Left lung (tissue), 10 donors: ENCODE data around the gene TSSK6. TPM values are rescaled to one million over a fixed set of nuclear protein-coding genes. Genes with fewer than 3 reads are reported as not detected.

Source experiments
- ATAC-seq: fragments of 200-7000 bp; cut with Tn5 transposase; one replicate; pipeline ENCODE4 v1.9.1; 2020; ENCODE audit warnings: moderate library complexity
- DNase-seq, 4 donors: peaks; one replicate each; pipeline ENCODE4 v3.0.0-alpha.2; 2013 to 2020
- H3K27ac ChIP-seq, 2 donors: fragments of 200-600 bp; sonication (generic) in 1 of 2; one replicate each; pipeline versions ENCODE4 v1.5.0 to v1.8.0; 2020 to 2021
- H3K27me3 ChIP-seq, 2 donors: fragments of 200-600 bp; sonication (generic) in 1 of 2; one replicate each; pipeline versions ENCODE4 v1.5.0 to v1.8.0; 2020 to 2021
- H3K36me3 ChIP-seq, 2 donors: fragments of 200-600 bp; sonication (generic) in 1 of 2; one replicate each; pipeline versions ENCODE4 v1.5.0 to v1.8.0; 2020 to 2021
- H3K4me1 ChIP-seq, 2 donors: fragments of 200-600 bp; one replicate each; pipeline ENCODE4 v1.8.0; 2021
- H3K4me3 ChIP-seq, 2 donors: fragments of 200-600 bp; sonication (generic) in 1 of 2; one replicate each; pipeline versions ENCODE4 v1.5.0 to v1.8.0; 2020 to 2021; ENCODE audit warnings: mild to moderate bottlenecking in 1 of 2
- H3K9me3 ChIP-seq, 2 donors: fragments of 200-600 bp; sonication (generic) in 1 of 2; one replicate each; pipeline versions ENCODE4 v1.5.0 to v1.8.0; 2020 to 2021
- intact Hi-C, 2 donors: fragments of 100-400 bp; cut with DNase I; formaldehyde crosslinking; loops; one replicate each; pipeline versions ENCODE4 v1.11.2 to v1.14.2; 2022
- polyA plus RNA-seq, 6 donors: library from polyadenylated mRNA; unstranded; fragments of 120-200 nt; gene quantifications; one replicate each; pipeline ENCODE4 v1.2.1, GENCODE V29; 2013; ENCODE audit not compliant: insufficient read length in 6 of 6
- total RNA-seq, 2 donors: library from RNA; stranded (reverse); fragmentation: NEBNext Ultra II Directional; extraction: Animal tissue kit (Norgen Biotek cat#: 25700); gene quantifications; one replicate each; pipeline ENCODE4 v1.2.1, GENCODE V29; 2021
- TF ChIP-seq, protein P1 (sequence below), 2 donors: fragments of 200-600 bp; sonication (generic) in 1 of 2; IDR thresholded peaks; one replicate each; pipeline versions ENCODE4 v1.5.0 to v1.8.0; 2021; ENCODE audit warnings: antibody characterized with exemption in 2 of 2
- donor health status: DM: no; HTN: yes; CAD: no.
- donor health status: DM: no; HTN: no; CAD: no.

Gene TSSK6
- total and polyA plus RNA-seq, 8 donors = 0.67 to 1.4 (median 1.2) TPM

DNA sequence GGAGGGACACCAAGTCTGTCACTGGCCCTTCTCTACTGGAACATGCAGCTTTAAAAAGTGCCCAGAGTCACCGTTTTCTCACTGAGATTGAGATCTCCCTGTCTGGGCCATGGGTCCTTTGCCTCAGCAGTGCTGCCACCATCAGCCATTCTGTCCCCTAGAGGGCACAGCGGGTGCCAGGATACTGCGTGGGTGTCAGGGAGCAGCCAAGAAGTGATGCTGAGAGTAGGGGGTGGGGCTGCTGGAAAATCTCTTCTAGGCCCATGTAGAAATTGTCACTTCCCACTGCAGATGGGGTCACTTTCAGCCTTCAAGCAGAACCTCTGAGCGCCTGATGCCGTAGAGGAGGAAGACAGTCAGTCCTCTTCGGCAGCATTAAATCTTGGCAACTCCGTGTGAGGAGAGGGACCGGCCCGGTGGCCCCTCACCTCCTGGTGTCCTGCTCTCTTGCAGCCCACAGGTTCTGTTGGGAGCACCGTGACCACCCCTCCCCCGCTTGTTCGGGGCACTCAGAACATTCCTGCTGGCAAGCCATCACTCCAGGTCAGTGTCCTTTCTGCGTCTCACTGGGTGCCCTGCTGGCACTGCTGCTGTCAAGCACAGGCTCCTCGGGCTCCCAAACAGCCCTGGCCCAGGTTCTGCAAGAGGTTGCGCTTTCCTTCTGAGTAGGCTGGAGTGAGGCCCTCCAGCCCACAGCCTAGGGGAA is 21.4 kb downstream of the TSSK6 start:
- TF ChIP-seq, protein P1, sequence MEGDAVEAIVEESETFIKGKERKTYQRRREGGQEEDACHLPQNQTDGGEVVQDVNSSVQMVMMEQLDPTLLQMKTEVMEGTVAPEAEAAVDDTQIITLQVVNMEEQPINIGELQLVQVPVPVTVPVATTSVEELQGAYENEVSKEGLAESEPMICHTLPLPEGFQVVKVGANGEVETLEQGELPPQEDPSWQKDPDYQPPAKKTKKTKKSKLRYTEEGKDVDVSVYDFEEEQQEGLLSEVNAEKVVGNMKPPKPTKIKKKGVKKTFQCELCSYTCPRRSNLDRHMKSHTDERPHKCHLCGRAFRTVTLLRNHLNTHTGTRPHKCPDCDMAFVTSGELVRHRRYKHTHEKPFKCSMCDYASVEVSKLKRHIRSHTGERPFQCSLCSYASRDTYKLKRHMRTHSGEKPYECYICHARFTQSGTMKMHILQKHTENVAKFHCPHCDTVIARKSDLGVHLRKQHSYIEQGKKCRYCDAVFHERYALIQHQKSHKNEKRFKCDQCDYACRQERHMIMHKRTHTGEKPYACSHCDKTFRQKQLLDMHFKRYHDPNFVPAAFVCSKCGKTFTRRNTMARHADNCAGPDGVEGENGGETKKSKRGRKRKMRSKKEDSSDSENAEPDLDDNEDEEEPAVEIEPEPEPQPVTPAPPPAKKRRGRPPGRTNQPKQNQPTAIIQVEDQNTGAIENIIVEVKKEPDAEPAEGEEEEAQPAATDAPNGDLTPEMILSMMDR (IDR thresholded peaks at IDR 0.05) = no peak
- intact Hi-C loops = loop anchor here in 1 of 2 donors (5.0 kb wide), 1 partner anchor 127 kb away; no protein-coding TSS in a partner anchor
- no peaks in the 10 kb centered on the region for H3K27me3 ChIP-seq
- ATAC-seq (no peak), DNase-seq (no peak)
- H3K4me1 ChIP-seq = peaks cover 8 to 21% of the 10 kb centered on the region in 2 donors
- no peak overlapping the region for H3K4me3 ChIP-seq
- H3K36me3 ChIP-seq = peaks cover 0 to 81% of the 10 kb centered on the region in 2 donors
- H3K9me3 ChIP-seq = no peaks in the 10 kb centered on the region
- H3K27ac ChIP-seq = no peak overlapping the region

DNA sequence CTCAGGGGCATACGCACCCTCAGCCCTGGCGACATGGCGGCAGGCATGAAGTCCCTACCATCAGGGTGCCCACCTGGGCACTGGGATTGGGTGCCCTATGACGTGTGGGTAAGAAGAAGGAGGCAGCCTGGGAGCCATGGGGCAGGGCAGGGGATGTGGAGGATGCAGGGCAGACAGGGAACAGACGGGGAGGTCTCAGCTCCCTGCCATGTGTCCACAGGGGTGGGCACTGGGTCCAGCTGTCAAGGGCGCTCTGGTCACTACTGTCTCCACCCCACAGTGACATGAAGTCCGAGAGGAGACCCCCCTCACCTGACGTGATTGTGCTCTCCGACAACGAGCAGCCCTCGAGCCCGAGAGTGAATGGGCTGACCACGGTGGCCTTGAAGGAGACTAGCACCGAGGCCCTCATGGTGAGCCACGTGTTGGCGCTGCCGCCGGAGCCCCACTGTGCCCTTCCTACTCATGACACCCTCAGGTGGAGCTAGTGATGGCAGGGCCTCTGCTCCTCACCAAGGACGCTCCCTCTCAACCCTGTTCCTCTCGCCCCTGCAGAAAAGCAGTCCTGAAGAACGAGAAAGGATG is 23.2 kb downstream of the TSSK6 start:
- DNase-seq = peak in 1 of 4 donors; percentile 61
- no peak overlapping the region for H3K27ac ChIP-seq
- H3K4me1 ChIP-seq = peaks cover 18 to 39% of the 10 kb centered on the region in 2 donors
- H3K27me3 ChIP-seq = no peaks in the 10 kb centered on the region
- H3K4me3 ChIP-seq = no peak overlapping the region
- intact Hi-C loops = loop anchor here in 1 of 2 donors (5.0 kb wide), 1 partner anchor 125 kb away; no protein-coding TSS in a partner anchor
- no peaks in the 10 kb centered on the region for H3K9me3 ChIP-seq
- H3K36me3 ChIP-seq = peaks cover 0 to 62% of the 10 kb centered on the region in 2 donors
- TF ChIP-seq, protein P1 (IDR thresholded peaks at IDR 0.05) = no peak
- ATAC-seq = no peak

DNA sequence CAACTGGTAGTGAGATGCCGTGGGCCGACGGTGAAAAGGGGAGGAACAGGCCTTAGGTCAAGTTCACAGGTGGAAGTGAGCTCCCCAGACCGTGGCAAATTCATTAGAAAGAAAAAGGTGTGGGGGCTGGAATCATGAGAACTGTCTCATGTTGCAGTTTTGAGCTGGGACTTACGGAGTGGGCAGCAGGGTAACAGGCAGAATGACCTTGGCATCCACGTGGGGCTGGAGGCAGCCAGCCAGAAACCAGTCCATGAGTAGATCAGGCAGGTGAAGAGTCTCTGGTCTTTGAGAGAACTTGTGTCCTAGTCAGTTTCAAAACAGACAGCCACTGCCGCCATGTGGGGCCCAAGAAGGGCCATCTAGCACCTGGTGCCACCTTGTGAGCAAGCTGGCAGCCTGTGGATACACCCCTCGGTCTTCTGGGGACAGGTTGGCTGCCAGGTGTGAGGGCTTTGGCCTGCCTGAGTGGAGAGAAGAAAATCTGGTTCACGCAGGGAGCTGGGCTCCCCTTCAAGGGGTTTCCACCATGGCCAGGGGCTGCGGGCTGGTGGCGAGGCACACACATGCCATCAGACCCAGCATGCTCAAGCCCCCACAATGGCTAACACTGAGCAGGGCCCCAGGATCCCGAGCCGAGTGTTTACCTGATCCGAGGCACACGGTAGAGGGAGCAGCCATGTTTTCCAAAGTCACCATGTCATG is 23.9 kb downstream of the TSSK6 start:
- Histone ChIP-seq H3K27ac (no peak overlapping the region), H3K4me3 (no peak overlapping the region), H3K27me3 (no peaks in the 10 kb centered on the region), H3K9me3 (no peaks in the 10 kb centered on the region), H3K36me3 (peaks cover 0 to 58% of the 10 kb centered on the region in 2 donors), H3K4me1 (peaks cover 18 to 43% of the 10 kb centered on the region in 2 donors)
- DNase-seq (peak in 1 of 4 donors; percentile 37), ATAC-seq (no peak)
- TF ChIP-seq, protein P1 (IDR thresholded peaks at IDR 0.05) = no peak
- intact Hi-C loops = loop anchor here in 1 of 2 donors (5.0 kb wide), 1 partner anchor 124 kb away; no protein-coding TSS in a partner anchor

DNA sequence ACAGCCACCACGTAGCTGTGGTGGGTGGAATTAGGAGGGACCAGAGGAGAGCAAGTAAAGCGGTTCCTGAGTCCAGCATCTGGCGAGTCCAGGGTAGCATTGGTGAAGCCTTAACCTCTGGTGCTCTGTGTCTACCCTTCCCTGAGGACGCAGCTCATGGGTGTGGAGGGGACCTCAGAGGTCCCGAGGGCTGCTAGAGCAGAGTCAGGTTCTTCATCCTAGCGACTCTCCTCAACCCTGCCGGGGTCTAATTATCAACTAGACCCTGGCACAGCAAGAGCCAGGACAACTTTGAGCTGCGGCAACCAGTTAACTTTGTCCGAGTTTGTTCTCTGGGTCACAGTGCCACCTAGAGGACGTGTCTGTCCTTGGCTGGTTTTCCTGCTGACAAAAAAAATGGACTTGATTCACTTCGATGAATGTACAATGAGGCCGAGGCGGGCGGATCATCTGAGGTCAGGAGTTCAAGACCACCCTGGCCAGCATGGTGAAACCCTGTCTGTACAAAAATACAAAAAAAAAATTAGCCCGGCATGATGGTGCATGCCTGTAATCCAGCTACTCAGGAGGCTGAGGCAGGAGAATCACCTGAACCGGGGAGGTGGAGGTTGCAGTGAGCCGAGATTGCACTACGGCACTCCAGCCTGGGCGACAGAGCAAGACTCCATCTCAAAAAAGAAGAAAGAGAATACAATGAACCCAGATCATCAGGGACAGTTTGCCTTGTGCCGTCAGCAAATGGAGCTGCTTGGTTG is 25.0 kb downstream of the TSSK6 start:
- Histone ChIP-seq H3K4me3 (no peak overlapping the region), H3K27ac (peak overlapping the region; percentile 67 to 86), H3K27me3 (no peaks in the 10 kb centered on the region), H3K9me3 (no peaks in the 10 kb centered on the region), H3K4me1 (peaks cover 18 to 46% of the 10 kb centered on the region in 2 donors), H3K36me3 (peaks cover 0 to 57% of the 10 kb centered on the region in 2 donors)
- ATAC-seq = peak; percentile 77
- peak; percentile 73 to 88 (median 76) for DNase-seq
- TF ChIP-seq, protein P1 (IDR thresholded peaks at IDR 0.05) = peak; percentile 76 to 91
- intact Hi-C loops = loop anchor here in 1 of 2 donors (5.0 kb wide), 1 partner anchor 123 kb away; no protein-coding TSS in a partner anchor
